ENCODE measurements around the gene PRKD2.

GRCh38 chr19:46693760-46694159 lies 23.2 kb downstream of the PRKD2 start:
- no peak for TF ChIP-seq CTCF (IDR thresholded peaks at IDR 0.05)
- no peak for TF ChIP-seq POLR2A (IDR thresholded peaks at IDR 0.05)

All from Peyer's patch (tissue), 4 donors.